Right lobe of liver (tissue), 5 donors: ENCODE measurements around the gene ULBP2. TPM values are rescaled to one million over a fixed set of nuclear protein-coding genes. Genes with fewer than 3 reads are reported as not detected.

Experiments
- total RNA-seq, 6 experiments: library from RNA; depleted of rRNA in 2 of 6; stranded (reverse); fragments of >200 nt in 2 of 6; fragmentation: NEBNext Ultra II Directional in 3 of 6; extraction: Animal tissue kit (Norgen Biotek cat#: 25700) in 3 of 6; gene quantifications; one replicate each; pipeline versions ENCODE4 v1.1.0 to v1.2.4, GENCODE V29; 2016 to 2023
- donor health status: DM: no; HTN: no; CAD: no.
- donor health status: DM: no; HTN: no; CAD: no.
- donor health status: DM: no; HTN: yes; CAD: no.
- donor health status: DM: no; HTN: yes; CAD: no.

ULBP2 gene
- total RNA-seq, 6 experiments from 2014 or later: 0.20 to 1.1 (median 0.26) TPM

Other genes with a start within 250 kb of the ULBP2 start
- gene LATS1, start 223.9 kb upstream of the ULBP2 start, total RNA-seq: 10 to 100 TPM in 5 of 6 experiments, 1 to 10 TPM in 1; 9.5 to 16.6 (median 10.9) TPM
- gene NUP43, start 195.5 kb upstream of the ULBP2 start, total RNA-seq: 10 to 100 TPM in 5 of 6 experiments, 1 to 10 TPM in 1; 8.8 to 15.9 (median 12.1) TPM
- 10 to 100 TPM; 40.7 to 84.5 (median 47.7) TPM for gene PCMT1, start 192.3 kb upstream of the ULBP2 start, total RNA-seq
- 10 to 100 TPM in 1 of 6 experiments, 1 to 10 TPM in 5; 6.8 to 11.1 (median 9.3) TPM for gene LRP11, start 77.7 kb upstream of the ULBP2 start, total RNA-seq
- not detected for gene RAET1E, start 43.9 kb upstream of the ULBP2 start, total RNA-seq
- gene RAET1G, start 18.9 kb upstream of the ULBP2 start, total RNA-seq: not detected
- under 1 TPM in 5 of 6 experiments, not detected in 1; 0.07 to 0.43 (median 0.12) TPM for gene ULBP1, start 21.9 kb downstream of the ULBP2 start, total RNA-seq
- not detected for gene RAET1L, start 83.5 kb downstream of the ULBP2 start, total RNA-seq
- gene ULBP3, start 127.1 kb downstream of the ULBP2 start, total RNA-seq: 1 to 10 TPM in 3 of 6 experiments, under 1 TPM in 3; 0.34 to 1.7 (median 0.89) TPM
- not detected for gene PPP1R14C, start 201.0 kb downstream of the ULBP2 start, total RNA-seq